B cell (primary cell): ENCODE data around the gene PCK2. TPM values are rescaled to one million over a fixed set of nuclear protein-coding genes. Genes with fewer than 3 reads are reported as not detected.
A peak's percentile ranks its signal among the peaks of the same experiment; 100 is the strongest.

Source experiments
- ATAC-seq: fragments of 200-7000 bp; cut with Tn5 transposase; one replicate; pipeline ENCODE4 v1.10.0; 2021; ENCODE audit warnings: low read depth, mild to moderate bottlenecking, moderate number of reproducible peaks, moderate library complexity
- CTCF ChIA-PET: fragments of 350-600 bp; sonication (Branson Sonifier 250); formaldehyde crosslinking; loops from one replicate; lab custom pipeline; 2021; ENCODE audit warnings: antibody characterized with exemption, inconsistent platforms; lab: Charles Lee
- POLR2A ChIA-PET: fragments of 350-600 bp; sonication (Branson Sonifier 250); formaldehyde crosslinking; loops from one replicate; lab custom pipeline; 2021; ENCODE audit warnings: antibody characterized with exemption; lab: Charles Lee
- DNase-seq: peaks from one replicate; pipeline ENCODE4 v3.0.0; 2013
- H2AFZ ChIP-seq: 2 replicates; pipeline ENCODE4 v1.6.1; 2012; ENCODE audit warnings: mild to moderate bottlenecking, low read depth, low read length; ENCODE audit not compliant: insufficient read depth, poor library complexity, severe bottlenecking
- H3K27ac ChIP-seq, 2 donors: 1 replicate in 1 of 2; 2 replicates in 1 of 2; pipeline ENCODE4 v1.5.1; 2012 to 2013; ENCODE audit warnings: low read length in 2 of 2, mild to moderate bottlenecking in 2 of 2, moderate library complexity in 1 of 2
- H3K27me3 ChIP-seq, 4 experiments: fragments of 200-600 bp in 1 of 4; sonication (generic) in 1 of 4; replicated peaks in 1 of 4; 1 replicate in 2 of 4; 2 replicates in 2 of 4; pipeline versions ENCODE4 v1.6.1 to v1.7.0; 2013 to 2016; ENCODE audit warnings: low read length in 3 of 4, mild to moderate bottlenecking in 2 of 4, mixed read lengths in 1 of 4, moderate library complexity in 1 of 4; ENCODE audit not compliant: insufficient read depth in 4 of 4, control insufficient read depth in 3 of 4; ENCODE audit errors: control extremely low read depth in 1 of 4
- H3K36me3 ChIP-seq, 2 experiments: replicated peaks in 1 of 2; 1 replicate in 1 of 2; 2 replicates in 1 of 2; pipeline versions ENCODE4 v1.6.1 to v1.7.1; 2013; ENCODE audit warnings: low read length in 1 of 2; ENCODE audit not compliant: insufficient read depth in 2 of 2, control insufficient read depth in 1 of 2; ENCODE audit errors: control extremely low read depth in 1 of 2, extremely low read depth in 1 of 2
- H3K4me1 ChIP-seq, 2 donors: fragments of 200-600 bp in 1 of 2; sonication (generic) in 1 of 2; 1 replicate in 1 of 2; 2 replicates in 1 of 2; pipeline versions ENCODE4 v1.5.1 to v1.6.1; 2013 to 2017; ENCODE audit warnings: low read length in 2 of 2; ENCODE audit not compliant: control insufficient read depth in 2 of 2, insufficient read depth in 2 of 2
- H3K4me2 ChIP-seq: replicated peaks from 2 replicates; pipeline ENCODE3; 2012; ENCODE audit warnings: mild to moderate bottlenecking, low read depth, low read length; ENCODE audit not compliant: poor library complexity, severe bottlenecking
- H3K4me3 ChIP-seq, 5 experiments: fragments of 200-600 bp in 1 of 5; sonication (generic) in 1 of 5; 1 replicate in 3 of 5; 2 replicates in 2 of 5; pipeline versions ENCODE4 v1.5.1 to v1.7.0; 2011 to 2016; ENCODE audit warnings: low read length in 4 of 5, mild to moderate bottlenecking in 4 of 5, low read depth in 2 of 5, control low read depth in 1 of 5, moderate library complexity in 1 of 5; ENCODE audit not compliant: insufficient read depth in 1 of 5; ENCODE audit errors: control extremely low read depth in 1 of 5, extremely low read depth in 1 of 5
- H3K79me2 ChIP-seq: fragments of 200-600 bp; sonication (generic); one replicate; pipeline ENCODE4 v1.6.0; 2016; ENCODE audit warnings: low read length; ENCODE audit not compliant: control insufficient read depth, insufficient read depth
- H3K9ac ChIP-seq: fragments of 200-600 bp; sonication (generic); 2 replicates; pipeline ENCODE4 v1.6.1; 2017; ENCODE audit warnings: mild to moderate bottlenecking, low read length, moderate library complexity
- H3K9me3 ChIP-seq, 3 donors: one replicate each; pipeline versions ENCODE4 v1.6.1 to v1.7.1; 2013; ENCODE audit warnings: low read length in 2 of 3; ENCODE audit not compliant: control insufficient read depth in 2 of 3, insufficient read depth in 1 of 3; ENCODE audit errors: control extremely low read depth in 1 of 3
- H4K20me1 ChIP-seq: 2 replicates; pipeline ENCODE4 v1.6.0; 2012; ENCODE audit warnings: mild to moderate bottlenecking, low read length; ENCODE audit not compliant: insufficient read depth, control insufficient read depth, poor library complexity, severe bottlenecking
- H3K27ac Mint-ChIP-seq: one replicate; pipeline ENCODE4 v1.8.0; 2021; ENCODE audit warnings: mixed read lengths
- H3K27me3 Mint-ChIP-seq: one replicate; pipeline ENCODE4 v1.8.0; 2021; ENCODE audit warnings: mixed read lengths
- H3K4me1 Mint-ChIP-seq: one replicate; pipeline ENCODE4 v1.8.0; 2021; ENCODE audit warnings: mixed read lengths
- H3K4me3 Mint-ChIP-seq: one replicate; pipeline ENCODE4 v1.8.0; 2021; ENCODE audit warnings: mixed read lengths
- H3K9me3 Mint-ChIP-seq: one replicate; pipeline ENCODE4 v1.8.0; 2022; ENCODE audit warnings: mixed read lengths; ENCODE audit not compliant: insufficient read depth
- EZH2 ChIP-seq: IDR thresholded peaks from 2 replicates; pipeline ENCODE4 v1.6.1; 2012; ENCODE audit warnings: borderline replicate concordance, low read depth, mild to moderate bottlenecking, moderate library complexity, low read length; ENCODE audit not compliant: insufficient read depth, poor library complexity, severe bottlenecking
- WGBS: methylation state at CpG from one replicate; pipeline ENCODE4 v1.1.5; 2013; ENCODE audit warnings: missing lambda C conversion rate; ENCODE audit not compliant: insufficient coverage; 5-methylcytosine and 5-hydroxymethylcytosine counted together
- intact Hi-C: fragments of 100-400 bp; cut with micrococcal nuclease; formaldehyde crosslinking; loops from one replicate; pipeline ENCODE4 v1.10.0; 2022
- polyA plus RNA-seq: library from polyadenylated mRNA; depleted of rRNA; stranded (reverse); fragments of >200 nt; gene quantifications from 2 replicates; pipeline ENCODE4 v1.2.3, GENCODE V29; 2012
- total RNA-seq, 2 donors: library from RNA; stranded (reverse); fragments of 120-200 nt in 1 of 2; gene quantifications; 1 replicate in 1 of 2; 2 replicates in 1 of 2; pipeline versions ENCODE4 v1.2.3 to v1.2.4, GENCODE V29; 2013 to 2022
- TF ChIP-seq, protein P1 (sequence below): fragments of 200-600 bp; IDR thresholded peaks from one replicate; pipeline ENCODE4 v1.8.0; 2022; ENCODE audit warnings: antibody characterized with exemption, mild to moderate bottlenecking

PCK2 gene
- total and polyA plus RNA-seq, 2 donors (not counting 1 experiment from before 2014, with no cell fraction given), result 40.4 to 58.4 TPM

DNA sequence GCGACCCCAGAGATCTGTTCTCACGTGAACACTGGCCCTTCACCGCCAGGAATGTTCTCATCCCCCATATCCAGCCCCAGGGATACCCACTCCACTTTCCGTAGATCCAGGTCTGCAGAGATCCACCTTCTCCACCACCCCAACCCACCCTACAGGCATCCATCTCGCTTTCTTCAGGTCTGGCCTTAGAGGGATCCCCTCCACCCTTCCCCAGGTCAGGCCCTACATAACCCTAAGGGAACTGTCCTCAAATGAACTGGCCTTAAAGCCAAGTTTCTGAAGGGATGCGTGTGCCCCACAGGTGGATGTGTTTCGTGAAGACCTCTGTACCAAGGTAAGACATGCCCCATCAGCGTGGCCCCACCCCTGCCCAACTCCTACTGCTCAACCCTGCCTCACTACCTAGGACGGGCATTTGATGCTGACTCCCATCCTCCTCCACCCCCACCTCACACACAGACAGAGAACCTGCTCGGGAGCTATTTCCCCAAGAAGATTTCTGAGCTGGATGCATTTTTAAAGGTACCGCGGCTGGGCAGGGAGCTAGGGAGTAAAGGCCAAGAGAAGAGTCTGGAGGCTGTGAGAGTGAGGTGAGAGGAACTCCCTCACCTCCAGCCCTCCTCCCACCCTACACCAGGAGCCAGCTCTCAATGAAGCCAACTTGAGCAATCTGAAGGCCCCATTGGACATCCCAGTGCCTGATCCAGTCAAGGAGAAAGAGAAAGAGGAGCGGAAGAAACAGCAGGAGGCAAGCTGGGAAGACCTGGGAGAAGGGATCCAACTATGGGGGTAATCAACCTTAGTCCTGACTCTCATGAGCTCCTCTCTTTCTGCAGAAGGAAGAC lies 42.8 kb downstream of the PCK2 start:
- peak overlapping the region; percentile 96 for H2AFZ ChIP-seq
- CTCF ChIA-PET, result interaction anchor here (0.8 to 4.6 kb wide), 10 partner anchors 10 to 197 kb away, joined by 3 to 43 read pairs (median 6); partner anchors contain the start of genes DCAF11, IRF9, NRL and PSME2

More for the DNA sequence above, 42.8 kb downstream of the PCK2 start:
- 21% methylated on average over 8 of the region's 13 CpGs for whole genome bisulfite sequencing
- POLR2A ChIA-PET, result interaction anchor here (0.5 to 3.3 kb wide), 10 partner anchors 10 to 137 kb away, joined by 3 to 49 read pairs (median 5); partner anchors contain the start of genes DCAF11, IPO4, IRF9 and MDP1
- Histone ChIP-seq H3K4me3 (peak overlapping the region; percentile 54 to 96 (median 78)), H3K4me2 (peak overlapping the region; percentile 90), H4K20me1 (peaks cover 16% of the 10 kb centered on the region), H3K36me3 (peaks cover 0 to 27% of the 10 kb centered on the region in 2 experiments), H3K27ac (peak overlapping the region; percentile 87 to 97), H3K9ac (peak overlapping the region; percentile 97), H3K4me1 (peaks cover 33 to 45% of the 10 kb centered on the region in 2 donors), H3K27me3 (no peaks in the 10 kb centered on the region), H3K9me3 (no peaks in the 10 kb centered on the region), H3K79me2 (peaks cover 52% of the 10 kb centered on the region)
- DNase-seq (no peak), ATAC-seq (no peak)
- peaks cover 60% of the 10 kb centered on the region for H3K4me1 Mint-ChIP-seq
- H3K27me3 Mint-ChIP-seq, result no peaks in the 10 kb centered on the region
- no peak for TF ChIP-seq EZH2
- TF ChIP-seq, protein P1, sequence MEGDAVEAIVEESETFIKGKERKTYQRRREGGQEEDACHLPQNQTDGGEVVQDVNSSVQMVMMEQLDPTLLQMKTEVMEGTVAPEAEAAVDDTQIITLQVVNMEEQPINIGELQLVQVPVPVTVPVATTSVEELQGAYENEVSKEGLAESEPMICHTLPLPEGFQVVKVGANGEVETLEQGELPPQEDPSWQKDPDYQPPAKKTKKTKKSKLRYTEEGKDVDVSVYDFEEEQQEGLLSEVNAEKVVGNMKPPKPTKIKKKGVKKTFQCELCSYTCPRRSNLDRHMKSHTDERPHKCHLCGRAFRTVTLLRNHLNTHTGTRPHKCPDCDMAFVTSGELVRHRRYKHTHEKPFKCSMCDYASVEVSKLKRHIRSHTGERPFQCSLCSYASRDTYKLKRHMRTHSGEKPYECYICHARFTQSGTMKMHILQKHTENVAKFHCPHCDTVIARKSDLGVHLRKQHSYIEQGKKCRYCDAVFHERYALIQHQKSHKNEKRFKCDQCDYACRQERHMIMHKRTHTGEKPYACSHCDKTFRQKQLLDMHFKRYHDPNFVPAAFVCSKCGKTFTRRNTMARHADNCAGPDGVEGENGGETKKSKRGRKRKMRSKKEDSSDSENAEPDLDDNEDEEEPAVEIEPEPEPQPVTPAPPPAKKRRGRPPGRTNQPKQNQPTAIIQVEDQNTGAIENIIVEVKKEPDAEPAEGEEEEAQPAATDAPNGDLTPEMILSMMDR, result no peak
- peak overlapping the region; percentile 91 for H3K27ac Mint-ChIP-seq
- peak overlapping the region; percentile 92 for H3K4me3 Mint-ChIP-seq
- no peaks in the 10 kb centered on the region for H3K9me3 Mint-ChIP-seq
- intact Hi-C loops, result loop anchor here (1.0 to 2.0 kb wide), 6 partner anchors 9 to 105 kb away; partner anchors contain the start of genes DCAF11, IRF9, NRL and PCK2
